ENCODE measurements around the gene AVP. TPM values are rescaled to one million over a fixed set of nuclear protein-coding genes. Genes with fewer than 3 reads are reported as not detected.

AVP gene
- total RNA-seq, 1 experiment from 2014 or later = not detected

DNA sequence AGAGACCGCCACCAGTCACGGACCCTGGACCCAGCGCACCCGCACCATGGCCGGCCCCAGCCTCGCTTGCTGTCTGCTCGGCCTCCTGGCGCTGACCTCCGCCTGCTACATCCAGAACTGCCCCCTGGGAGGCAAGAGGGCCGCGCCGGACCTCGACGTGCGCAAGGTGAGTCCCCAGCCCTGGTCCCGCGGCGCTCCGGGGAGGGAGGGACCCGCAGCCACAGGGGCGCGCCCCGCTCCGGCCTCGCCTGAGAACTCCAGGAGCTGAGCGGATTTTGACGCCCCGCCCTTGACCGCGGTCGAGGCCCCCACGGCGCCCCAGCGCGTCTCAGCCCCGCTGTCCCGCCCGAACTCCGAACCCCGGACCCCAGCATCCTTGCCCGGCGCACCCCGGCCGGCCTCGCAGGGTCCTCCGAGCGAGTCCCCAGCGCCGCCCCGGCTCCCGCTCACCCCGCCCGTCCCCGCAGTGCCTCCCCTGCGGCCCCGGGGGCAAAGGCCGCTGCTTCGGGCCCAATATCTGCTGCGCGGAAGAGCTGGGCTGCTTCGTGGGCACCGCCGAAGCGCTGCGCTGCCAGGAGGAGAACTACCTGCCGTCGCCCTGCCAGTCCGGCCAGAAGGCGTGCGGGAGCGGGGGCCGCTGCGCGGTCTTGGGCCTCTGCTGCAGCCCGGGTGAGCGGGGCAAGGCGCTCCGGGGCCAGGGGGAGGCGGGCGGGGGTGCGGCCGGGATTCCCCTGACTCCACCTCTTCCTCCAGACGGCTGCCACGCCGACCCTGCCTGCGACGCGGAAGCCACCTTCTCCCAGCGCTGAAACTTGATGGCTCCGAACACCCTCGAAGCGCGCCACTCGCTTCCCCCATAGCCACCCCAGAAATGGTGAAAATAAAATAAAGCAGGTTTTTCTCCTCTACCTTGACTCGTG lies 12.7 kb downstream of the AVP start, which contains the start of gene OXT:
Gene OXT, plus strand, starts transcription at position 11 of the 920 bp plus-strand sequence. Its CDS starts 36 bp downstream, at position 47.
- Histone ChIP-seq H3K23ac (ENCODE audit: insufficient read length, low read depth, low read length) (no peak within 1 kb of the TSS), H3K14ac (ENCODE audit: insufficient read depth, low read length) (no peak within 1 kb of the TSS; the same call in 1 of the 2 replicates), H2AK5ac (ENCODE audit: insufficient read length, low read length) (no peak within 1 kb of the TSS), H3T11ph (ENCODE audit: low read length) (no peak within 1 kb of the TSS), H4K20me1 (ENCODE audit: control insufficient read depth, insufficient read depth, insufficient read length) (no peaks in the 10 kb centered on the region), H4K91ac (ENCODE audit: insufficient read length, low read depth, low read length) (no peak within 1 kb of the TSS), H3K79me2 (ENCODE audit: insufficient read depth, low read length) (no peaks in the 10 kb centered on the region), H3K4me1 (ENCODE audit: insufficient read depth, low read length) (no peaks in the 10 kb centered on the region), H3K9me3 (ENCODE audit: control insufficient read depth, low read depth, low read length) (peaks cover 10% of the 10 kb centered on the region), H2BK120ac (ENCODE audit: low read depth, low read length, poor library complexity, severe bottlenecking) (no peak within 1 kb of the TSS), H4K8ac (replicated peaks; ENCODE audit: insufficient read length, low read depth, low read length) (no peak within 1 kb of the TSS), H4K5ac (ENCODE audit: insufficient read length, low read depth, low read length) (no peak within 1 kb of the TSS), H3K27me3 (ENCODE audit: insufficient read depth, low read length) (peaks cover 9% of the 10 kb centered on the region; the same call in 1 of the 2 replicates), H3K4ac (ENCODE audit: low read depth, low read length) (no peak within 1 kb of the TSS), H3K23me2 (ENCODE audit: insufficient read length, low read depth, low read length, poor library complexity, severe bottlenecking) (no peaks in the 10 kb centered on the region), H3K18ac (ENCODE audit: insufficient read length, low read depth, low read length) (no peak within 1 kb of the TSS), H3K56ac (ENCODE audit: insufficient read length, low read depth, low read length) (no peak within 1 kb of the TSS), H3K27ac (ENCODE audit: insufficient read length, low read depth, low read length) (no peak within 1 kb of the TSS), H2AFZ (ENCODE audit: low read length) (no peak within 1 kb of the TSS), H3K4me2 (ENCODE audit: insufficient read depth, insufficient read length, low read length) (peak within 1 kb of the TSS; percentile 6), H3K79me1 (ENCODE audit: insufficient read depth, low read depth, low read length, poor library complexity, severe bottlenecking) (no peaks in the 10 kb centered on the region), H2BK20ac (ENCODE audit: low read depth, low read length, poor library complexity, severe bottlenecking) (no peak within 1 kb of the TSS), H3K9ac (ENCODE audit: extremely low read depth, insufficient read length, low read length) (no peak within 1 kb of the TSS), H2BK15ac (ENCODE audit: low read depth, low read length) (no peak within 1 kb of the TSS), H2BK5ac (ENCODE audit: insufficient read length, low read length) (no peak within 1 kb of the TSS), H2BK12ac (ENCODE audit: insufficient read length, low read depth, low read length) (no peak within 1 kb of the TSS)
- peak; percentile 77 for DNase-seq
- peaks cover 10 to 12% of the 10 kb centered on the region in 2 experiments for H3K9me3 Mint-ChIP-seq
- TF ChIP-seq, protein P1, sequence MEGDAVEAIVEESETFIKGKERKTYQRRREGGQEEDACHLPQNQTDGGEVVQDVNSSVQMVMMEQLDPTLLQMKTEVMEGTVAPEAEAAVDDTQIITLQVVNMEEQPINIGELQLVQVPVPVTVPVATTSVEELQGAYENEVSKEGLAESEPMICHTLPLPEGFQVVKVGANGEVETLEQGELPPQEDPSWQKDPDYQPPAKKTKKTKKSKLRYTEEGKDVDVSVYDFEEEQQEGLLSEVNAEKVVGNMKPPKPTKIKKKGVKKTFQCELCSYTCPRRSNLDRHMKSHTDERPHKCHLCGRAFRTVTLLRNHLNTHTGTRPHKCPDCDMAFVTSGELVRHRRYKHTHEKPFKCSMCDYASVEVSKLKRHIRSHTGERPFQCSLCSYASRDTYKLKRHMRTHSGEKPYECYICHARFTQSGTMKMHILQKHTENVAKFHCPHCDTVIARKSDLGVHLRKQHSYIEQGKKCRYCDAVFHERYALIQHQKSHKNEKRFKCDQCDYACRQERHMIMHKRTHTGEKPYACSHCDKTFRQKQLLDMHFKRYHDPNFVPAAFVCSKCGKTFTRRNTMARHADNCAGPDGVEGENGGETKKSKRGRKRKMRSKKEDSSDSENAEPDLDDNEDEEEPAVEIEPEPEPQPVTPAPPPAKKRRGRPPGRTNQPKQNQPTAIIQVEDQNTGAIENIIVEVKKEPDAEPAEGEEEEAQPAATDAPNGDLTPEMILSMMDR (conservative IDR thresholded peaks at IDR 0.05) = no peak
- H3K4me3 Mint-ChIP-seq = peak within 1 kb of the TSS; percentile 51 to 60; a peak in 3 of 5 replicates
- no CpG with 5 or more reads among the region's 95 CpGs for WGBS (ENCODE audit: extremely low coverage, insufficient read length, low lambda C conversion rate)
- peaks cover 56% of the 10 kb centered on the region for H3K27me3 Mint-ChIP-seq (ENCODE audit: low read depth)
- H3K36me3 Mint-ChIP-seq (ENCODE audit: insufficient read depth in 1 of 3, low read depth in 3 of 3) = no peaks in the 10 kb centered on the region; a peak in 2 of 7 replicates
- peaks cover 6% of the 10 kb centered on the region in 2 experiments for H3K4me1 Mint-ChIP-seq
- H3K27ac Mint-ChIP-seq = no peak within 1 kb of the TSS; a peak in 1 of 7 replicates

Data from H9 (cell line).